AML-193 (cell line): ENCODE data around the gene IGSF11.
"Not testable (repeated sequence)": the region's sequence is repeated elsewhere in the genome, so short reads cannot be mapped to it uniquely, and the experiment has no call there.

ENCODE experiments used
- DNase-seq, 2 experiments: peaks; one replicate each; lab custom pipeline; 2025; lab: John Stamatoyannopoulos, UW

The IGSF11 gene

DNA sequence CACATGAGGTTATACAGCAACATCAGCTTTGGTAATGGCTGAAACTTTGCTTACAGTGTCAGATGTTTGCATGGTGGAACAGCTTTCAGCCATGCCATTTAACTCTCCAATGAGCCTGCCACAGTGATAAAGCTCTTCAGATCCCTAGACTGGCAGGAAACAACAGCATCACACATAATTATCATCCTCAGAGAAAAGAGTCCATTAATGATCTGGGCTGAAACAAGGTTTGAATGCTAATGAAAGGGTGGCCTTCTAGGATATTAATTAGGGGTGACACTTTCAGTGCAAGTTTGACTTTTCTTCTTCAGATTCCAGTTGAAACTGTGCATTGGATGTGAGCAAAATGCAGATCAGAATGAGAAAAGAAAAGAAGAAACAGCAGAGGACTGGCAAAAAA, 166.6 kb downstream of the IGSF11 start:
- no peak for DNase-seq

DNA sequence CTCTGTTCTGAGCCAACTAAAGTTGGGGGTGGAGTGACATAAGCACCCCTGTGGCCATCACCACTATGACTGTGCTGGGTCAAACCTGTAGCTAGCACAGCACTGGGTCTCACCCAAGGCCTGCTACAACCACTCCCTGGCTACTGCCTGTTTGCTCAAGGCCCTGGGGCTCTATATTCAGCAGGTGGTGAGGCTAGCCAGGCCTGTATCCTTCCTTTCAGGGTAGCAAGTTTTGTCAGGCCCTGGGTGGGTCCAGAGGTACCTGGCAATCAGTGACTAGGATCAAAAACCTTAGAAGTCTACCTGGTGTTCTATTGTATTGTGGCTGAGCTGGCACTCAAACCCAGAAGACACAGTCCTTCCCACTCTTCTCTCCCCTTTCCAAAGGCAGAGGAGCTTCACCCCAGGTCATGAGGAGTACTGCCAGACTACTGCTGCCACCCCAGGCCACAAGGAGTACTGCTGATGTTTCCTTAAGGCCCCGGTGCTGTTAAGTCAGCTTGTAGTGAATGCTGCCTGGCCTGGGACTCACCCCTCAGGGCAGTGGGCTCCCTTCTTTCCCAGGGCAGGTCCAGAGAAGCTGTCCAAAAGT, 170.8 kb downstream of the IGSF11 start:
- peak; percentile 7 to 12 for DNase-seq

DNA sequence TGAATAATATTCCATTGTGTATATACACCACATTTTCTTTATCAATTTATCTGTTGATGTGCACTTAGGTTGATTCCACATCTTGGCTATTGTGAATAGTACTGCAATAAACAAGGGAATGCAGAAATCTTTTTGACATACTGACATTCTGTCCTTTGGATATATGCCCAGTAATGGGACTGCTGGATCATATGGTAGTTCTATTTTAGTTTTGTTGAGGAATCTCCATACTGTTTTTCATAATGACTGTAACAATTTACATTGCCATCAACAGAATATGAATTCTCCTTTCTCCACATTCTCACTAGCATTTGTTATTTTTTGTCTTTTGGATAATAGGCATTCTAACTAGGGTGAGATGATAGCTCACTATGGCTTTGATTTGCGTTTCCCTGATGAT, 174.7 kb downstream of the IGSF11 start:
- no peak for DNase-seq

DNA sequence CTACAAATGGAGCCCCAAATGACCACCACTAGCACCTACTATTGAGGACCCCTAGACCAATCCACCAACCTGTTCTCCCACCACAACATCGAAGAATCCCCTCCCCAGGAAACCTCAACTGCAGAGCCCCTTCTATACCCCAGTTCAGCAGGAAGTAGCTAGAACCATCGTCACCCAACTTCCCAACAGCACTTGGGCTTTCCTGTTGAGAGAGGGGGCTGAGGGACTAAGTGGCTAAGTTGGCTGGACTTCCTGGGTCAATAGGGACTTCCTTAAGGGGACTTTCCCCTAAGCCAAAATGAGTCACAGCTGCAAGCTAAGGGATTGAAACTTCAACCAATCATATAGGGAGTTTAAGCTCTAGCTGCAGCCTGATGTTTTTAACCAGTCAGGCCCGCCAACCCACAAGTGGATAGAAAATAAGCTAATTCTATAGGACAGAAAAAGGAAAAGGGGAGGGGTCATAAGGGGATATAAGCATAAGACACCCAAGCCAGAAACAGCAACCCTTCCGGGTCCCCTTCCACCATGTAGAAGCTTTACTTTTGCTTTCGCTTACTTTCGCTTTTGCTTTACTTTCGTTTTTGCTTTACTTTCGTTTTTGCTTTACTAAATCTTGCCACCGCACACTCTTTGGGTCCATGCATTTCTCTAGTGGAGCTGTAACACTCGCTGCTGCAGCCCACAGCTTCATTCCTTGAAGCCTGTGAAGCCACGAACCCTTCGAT, 183.0 kb downstream of the IGSF11 start:
- DNase-seq: not testable (repeated sequence)

DNA sequence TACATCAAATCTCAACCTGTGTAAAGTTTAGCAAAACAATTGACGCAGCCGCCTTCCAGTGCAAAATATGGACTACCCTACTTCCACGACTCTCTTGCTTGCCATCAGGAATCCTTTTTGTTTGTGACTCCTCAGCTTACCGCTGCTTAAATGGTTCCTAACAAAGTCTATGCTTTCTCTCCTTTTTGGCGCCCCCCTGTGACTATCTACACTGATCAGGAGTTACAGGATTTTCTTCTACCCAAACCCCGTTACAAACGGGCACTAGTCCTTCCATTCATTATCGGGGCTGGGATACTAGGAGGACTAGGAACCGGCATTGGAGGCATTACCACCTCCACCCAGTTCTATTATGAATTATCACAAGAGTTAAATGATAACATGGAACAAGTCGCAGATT, 184.0 kb downstream of the IGSF11 start:
- DNase-seq: no peak
